ENCODE measurements around the gene AFF4.

DNA sequence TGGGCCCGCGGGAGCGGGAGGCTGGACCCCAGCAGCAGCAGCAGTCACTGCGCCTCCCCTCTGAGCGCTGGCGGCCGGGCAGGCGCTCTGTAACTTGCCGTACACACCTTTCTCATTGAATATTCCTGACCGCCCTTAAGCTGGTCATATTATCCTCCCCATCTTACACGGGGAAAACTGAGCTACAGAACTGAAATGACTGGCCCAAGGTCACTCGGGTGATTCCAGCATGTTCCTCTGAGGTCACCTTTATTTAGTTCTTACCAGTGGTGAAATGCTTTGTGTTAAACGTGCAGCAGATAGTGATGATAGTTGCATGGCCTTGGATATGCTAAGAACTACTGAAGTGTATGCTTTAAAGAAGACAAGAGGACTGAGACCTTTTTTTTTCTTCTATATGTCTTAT, 96.4 kb downstream of the AFF4 start:
- TF ChIP-seq POLR2A (IDR thresholded peaks at IDR 0.05; ENCODE audit: low read depth, low read length): no peak
- TF ChIP-seq POLR2AphosphoS5 (IDR thresholded peaks at IDR 0.05; ENCODE audit: low read depth, low read length): no peak

Data from GM12892 (cell line).